Suprapubic skin (tissue), 4 donors: ENCODE results near the gene PRR20G. TPM values are rescaled to one million over a fixed set of nuclear protein-coding genes. Genes with fewer than 3 reads are reported as not detected.

Experiments used
- DNase-seq, 2 donors: peaks; one replicate each; pipeline ENCODE4 v3.0.0-alpha.2; 2019; ENCODE audit warnings: low spot score in 2 of 2
- H3K27ac ChIP-seq: fragments of 200-600 bp; sonication (generic); one replicate; pipeline ENCODE4 v1.5.1; 2019
- H3K27me3 ChIP-seq: fragments of 200-600 bp; sonication (generic); one replicate; pipeline ENCODE4 v1.5.1; 2019
- H3K36me3 ChIP-seq: fragments of 200-600 bp; sonication (generic); one replicate; pipeline ENCODE4 v1.5.1; 2019
- H3K4me1 ChIP-seq: fragments of 200-600 bp; sonication (generic); one replicate; pipeline ENCODE4 v1.5.1; 2019
- H3K4me3 ChIP-seq: fragments of 200-600 bp; sonication (generic); one replicate; pipeline ENCODE4 v1.5.1; 2019; ENCODE audit warnings: mild to moderate bottlenecking
- H3K9me3 ChIP-seq: fragments of 200-600 bp; sonication (generic); one replicate; pipeline ENCODE4 v1.5.1; 2019
- CTCF ChIP-seq, 2 donors: fragments of 200-600 bp in 1 of 2; fragments of 450-650 bp in 1 of 2; sonication (generic) in 1 of 2; IDR thresholded peaks; one replicate each; pipeline ENCODE4 v1.5.1; 2016 to 2019; ENCODE audit warnings: antibody characterized with exemption in 2 of 2, mild to moderate bottlenecking in 1 of 2, moderate library complexity in 1 of 2
- EP300 ChIP-seq: sonication (generic); formaldehyde crosslinking; IDR thresholded peaks from one replicate; pipeline ENCODE4 v1.6.1; 2017; ENCODE audit warnings: antibody characterized with exemption
- POLR2A ChIP-seq, 2 donors: fragments of 450-650 bp; IDR thresholded peaks; one replicate each; pipeline ENCODE4 v1.6.1; 2017; ENCODE audit warnings: antibody characterized with exemption in 2 of 2, mild to moderate bottlenecking in 2 of 2, moderate library complexity in 2 of 2
- POLR2AphosphoS5 ChIP-seq, 3 donors: sonication (generic); formaldehyde crosslinking; IDR thresholded peaks; one replicate each; pipeline ENCODE4 v1.6.1; 2017; ENCODE audit warnings: antibody characterized with exemption in 3 of 3
- WGBS: methylation state at CpG from one replicate; pipeline ENCODE4 v1.1.5; 2018; 5-methylcytosine and 5-hydroxymethylcytosine counted together
- total RNA-seq, 4 donors: library from RNA; depleted of rRNA; stranded (reverse); fragments of >200 nt; gene quantifications; one replicate each; pipeline ENCODE4 v1.1.0, GENCODE V29; 2016

PRR20G gene
- total RNA-seq, 4 donors from 2014 or later, result not detected

- no peak overlapping the region for H3K4me3 ChIP-seq
- TF ChIP-seq POLR2A (IDR thresholded peaks at IDR 0.05), result no peak
- H3K27me3 ChIP-seq, result peaks cover 11% of the 10 kb centered on the region
- H3K36me3 ChIP-seq, result no peaks in the 10 kb centered on the region
- H3K9me3 ChIP-seq, result no peaks in the 10 kb centered on the region
- WGBS, result 91% methylated on average over 4 of the region's 4 CpGs
- no peak overlapping the region for H3K27ac ChIP-seq
- DNase-seq, result no peak
- no peaks in the 10 kb centered on the region for H3K4me1 ChIP-seq
Measured at GRCh38 chr3:127289706-127290575, 2.1 kb upstream of the PRR20G start.

DNA sequence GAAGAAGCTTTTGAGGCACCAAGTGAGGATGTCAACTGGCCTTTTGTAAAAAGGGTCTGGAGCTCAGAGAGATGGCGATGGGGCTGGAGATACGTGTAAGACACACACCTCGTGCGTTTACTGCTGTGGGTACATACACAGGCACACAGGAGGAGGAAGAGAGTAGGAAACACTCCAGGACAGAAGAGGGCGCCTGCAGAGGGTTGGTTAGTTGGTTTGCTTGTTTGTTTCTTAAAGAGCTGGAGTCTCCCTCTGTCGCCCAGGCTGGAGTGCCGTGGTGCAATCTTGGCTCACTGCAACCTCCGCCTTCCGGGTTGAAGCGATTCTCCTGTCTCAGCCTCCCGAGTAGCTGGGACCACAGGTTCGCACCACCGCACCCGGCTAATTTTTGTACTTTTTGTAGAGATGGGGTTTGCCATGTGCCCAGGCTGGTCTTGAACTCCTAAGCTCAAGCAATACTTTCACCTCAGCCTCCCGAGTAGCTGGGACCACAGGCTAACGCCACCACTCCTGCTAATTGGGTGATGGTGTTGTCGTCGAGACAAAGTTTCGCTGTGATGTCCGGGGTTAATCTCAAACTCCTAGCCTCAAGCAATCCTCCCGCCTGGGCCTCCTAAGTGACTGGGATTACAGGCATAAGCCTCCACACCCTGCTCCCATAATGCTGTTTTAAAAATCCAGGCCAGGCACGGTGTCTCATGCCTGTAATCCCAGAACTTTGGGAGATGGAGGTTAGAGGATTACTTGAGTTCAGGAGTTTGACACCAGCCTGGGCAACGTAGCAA lies 1.3 kb upstream of the PRR20G start:
- no peak for TF ChIP-seq POLR2A (IDR thresholded peaks at IDR 0.05)
- no peak for TF ChIP-seq EP300
- TF ChIP-seq POLR2AphosphoS5 (IDR thresholded peaks at IDR 0.05), result no peak
- no peak for TF ChIP-seq CTCF (IDR thresholded peaks at IDR 0.05)
- no peaks in the 10 kb centered on the region for H3K9me3 ChIP-seq
- no peak overlapping the region for H3K4me3 ChIP-seq
- H3K36me3 ChIP-seq, result no peaks in the 10 kb centered on the region
- DNase-seq, result no peak
- no peaks in the 10 kb centered on the region for H3K4me1 ChIP-seq
- H3K27me3 ChIP-seq, result peaks cover 11% of the 10 kb centered on the region
- no peak overlapping the region for H3K27ac ChIP-seq
- WGBS, result 93% methylated on average over 23 of the region's 23 CpGs

GRCh38 chr3:127288343-127288742 lies 497 bp upstream of the PRR20G start:
- no peaks in the 10 kb centered on the region for H3K4me1 ChIP-seq
- H3K9me3 ChIP-seq, result no peaks in the 10 kb centered on the region
- peaks cover 6% of the 10 kb centered on the region for H3K27me3 ChIP-seq
- 91% methylated on average over 17 of the region's 17 CpGs for WGBS
- no peak for DNase-seq
- TF ChIP-seq EP300 (no peak), CTCF (IDR thresholded peaks at IDR 0.05) (no peak), POLR2A (IDR thresholded peaks at IDR 0.05) (no peak), POLR2AphosphoS5 (IDR thresholded peaks at IDR 0.05) (no peak)
- H3K27ac ChIP-seq, result no peak overlapping the region
- no peaks in the 10 kb centered on the region for H3K36me3 ChIP-seq
- no peak overlapping the region for H3K4me3 ChIP-seq

DNA sequence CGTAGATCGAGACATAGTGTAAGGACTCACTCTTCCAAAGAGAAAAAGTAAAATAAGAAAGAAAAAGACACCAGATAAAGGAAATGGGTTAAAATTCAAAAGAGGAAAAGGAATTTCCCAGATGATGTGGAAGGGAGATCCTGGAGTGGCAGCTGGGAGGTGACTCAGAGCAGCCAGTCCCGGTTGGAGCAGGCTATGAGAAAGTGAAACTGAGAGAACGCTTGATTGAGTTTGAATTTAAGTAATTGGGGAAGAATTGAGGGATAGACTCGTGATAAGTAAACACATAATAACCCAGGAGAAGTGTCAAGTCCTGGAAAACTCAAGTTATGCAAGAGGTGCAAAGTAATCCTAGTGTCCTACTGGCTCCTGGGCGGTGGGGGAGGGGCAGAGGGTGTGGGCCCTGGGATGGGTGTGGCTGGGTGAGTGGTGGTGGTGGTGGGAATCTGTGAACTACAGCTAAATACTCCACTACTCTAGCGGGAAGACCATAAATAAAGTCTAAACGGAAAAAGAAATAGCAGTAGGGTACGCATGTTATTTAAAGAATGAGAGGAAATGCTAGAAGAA lies 1.2 kb downstream of the PRR20G start:
- no peaks in the 10 kb centered on the region for H3K36me3 ChIP-seq
- H3K27me3 ChIP-seq, result peaks cover 2% of the 10 kb centered on the region
- H3K27ac ChIP-seq, result no peak overlapping the region
- TF ChIP-seq CTCF (IDR thresholded peaks at IDR 0.05), result no peak
- no peak for TF ChIP-seq POLR2A (IDR thresholded peaks at IDR 0.05)
- TF ChIP-seq EP300, result no peak
- TF ChIP-seq POLR2AphosphoS5 (IDR thresholded peaks at IDR 0.05), result no peak
- no peaks in the 10 kb centered on the region for H3K4me1 ChIP-seq
- no peak for DNase-seq
- WGBS, result 58% methylated on average over 9 of the region's 9 CpGs
- H3K4me3 ChIP-seq, result no peak overlapping the region
- H3K9me3 ChIP-seq, result no peaks in the 10 kb centered on the region

GRCh38 chr3:127284258-127284657 lies 3.6 kb downstream of the PRR20G start:
- TF ChIP-seq POLR2A (IDR thresholded peaks at IDR 0.05), result no peak
- no peak for TF ChIP-seq EP300
- TF ChIP-seq CTCF (IDR thresholded peaks at IDR 0.05), result no peak
- TF ChIP-seq POLR2AphosphoS5 (IDR thresholded peaks at IDR 0.05), result no peak
- 91% methylated on average over 12 of the region's 12 CpGs for WGBS
- Histone ChIP-seq H3K4me3 (no peak overlapping the region), H3K4me1 (no peaks in the 10 kb centered on the region), H3K27ac (no peak overlapping the region), H3K9me3 (no peaks in the 10 kb centered on the region), H3K36me3 (no peaks in the 10 kb centered on the region), H3K27me3 (no peaks in the 10 kb centered on the region)
- DNase-seq, result no peak
